ENCODE measurements around the gene TMEM163.

DNA sequence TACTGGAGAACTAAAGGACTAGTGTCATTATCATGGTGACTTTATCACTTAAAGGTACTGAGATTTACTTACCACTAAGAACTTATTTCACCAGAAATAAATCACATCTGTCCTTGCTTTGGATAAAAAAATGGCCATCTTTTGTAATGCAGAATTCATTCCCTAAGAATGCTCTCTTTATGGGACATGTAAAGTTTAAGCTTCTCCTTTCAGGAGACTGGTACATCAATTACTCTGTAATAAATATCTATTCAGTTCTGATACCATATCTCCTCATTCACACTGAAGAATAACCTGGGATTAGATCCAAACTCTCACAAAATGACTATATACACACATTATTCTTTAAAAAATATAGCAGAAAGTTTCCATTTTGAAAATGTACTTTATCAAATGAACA, 24.4 kb downstream of the TMEM163 start:
- TF ChIP-seq CTCF (IDR thresholded peaks at IDR 0.05; ENCODE audit: low read length) (no peak), EZH2 (IDR thresholded peaks at IDR 0.05; ENCODE audit: borderline replicate concordance, low read length) (no peak)

Measured in OCI-LY1 (cell line).